ENCODE measurements around the gene RSPO3.
A peak's percentile ranks its signal among the peaks of the same experiment; 100 is the strongest.

RSPO3 gene

GRCh38 chr6:127164565-127164964, 46.1 kb downstream of the RSPO3 start:
- DNase-seq = no peak

DNA sequence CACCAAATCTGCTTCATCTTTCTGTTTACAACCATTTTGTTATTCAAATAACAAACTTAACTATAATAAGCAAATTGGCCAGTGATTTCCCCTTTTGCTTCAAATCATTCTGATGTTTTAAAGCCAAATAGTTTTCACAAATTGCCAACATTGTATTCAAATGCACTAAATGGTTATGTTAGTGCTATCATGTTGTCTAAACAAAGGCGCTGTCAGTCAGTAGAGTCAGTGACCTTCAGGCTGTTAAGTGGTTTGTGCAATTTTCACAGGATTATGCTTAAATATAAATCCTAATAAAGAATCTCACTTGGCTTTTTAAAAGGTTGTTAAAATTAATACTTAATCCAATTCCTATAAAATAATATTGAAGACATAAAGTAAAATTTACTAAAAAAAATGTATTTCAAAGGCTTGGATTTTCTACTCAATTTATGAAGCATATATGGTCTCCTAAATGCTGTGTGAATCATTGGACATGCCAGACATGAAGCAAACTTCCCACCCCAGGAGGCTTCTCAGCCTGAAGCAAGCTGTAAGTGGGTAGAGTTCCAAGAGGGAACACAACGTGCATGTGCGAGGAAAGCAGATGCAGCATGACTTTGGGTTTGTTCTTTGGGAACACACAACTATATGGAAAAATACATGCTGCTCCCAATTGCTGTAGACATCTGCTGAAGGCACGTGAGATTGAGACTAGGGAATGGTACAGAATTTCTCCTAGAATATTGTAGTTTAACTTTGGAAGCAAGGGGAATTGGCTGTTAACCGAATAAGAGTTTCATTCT, 54.9 kb downstream of the RSPO3 start:
- no peak for DNase-seq

DNA sequence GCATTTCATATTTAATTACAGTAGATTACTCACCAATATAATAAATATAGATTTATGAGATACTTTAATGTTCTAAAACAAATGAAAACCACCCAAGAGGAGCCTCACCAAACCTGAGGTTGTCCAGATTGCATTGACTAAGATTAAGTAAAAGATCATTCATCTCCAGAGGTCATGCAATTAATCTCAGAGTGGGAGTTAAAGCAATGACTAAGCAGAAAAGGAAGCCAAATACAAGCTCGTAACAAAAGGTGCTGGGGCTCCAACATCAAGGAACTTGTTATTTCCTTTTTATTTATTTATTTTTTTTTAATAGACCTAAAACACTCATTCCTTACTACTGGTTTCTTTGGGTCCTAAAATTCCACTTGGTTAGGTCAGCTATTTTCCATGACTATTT, 57.7 kb downstream of the RSPO3 start:
- no peak for DNase-seq

GRCh38 chr6:127177030-127177922, 58.8 kb downstream of the RSPO3 start:
- DNase-seq = no peak

- DNase-seq = no peak
These were observed 59.4 kb downstream of the RSPO3 start for GRCh38 chr6:127177923-127178231.

GRCh38 chr6:127178746-127179145, 60.3 kb downstream of the RSPO3 start:
- no peak for DNase-seq

DNA sequence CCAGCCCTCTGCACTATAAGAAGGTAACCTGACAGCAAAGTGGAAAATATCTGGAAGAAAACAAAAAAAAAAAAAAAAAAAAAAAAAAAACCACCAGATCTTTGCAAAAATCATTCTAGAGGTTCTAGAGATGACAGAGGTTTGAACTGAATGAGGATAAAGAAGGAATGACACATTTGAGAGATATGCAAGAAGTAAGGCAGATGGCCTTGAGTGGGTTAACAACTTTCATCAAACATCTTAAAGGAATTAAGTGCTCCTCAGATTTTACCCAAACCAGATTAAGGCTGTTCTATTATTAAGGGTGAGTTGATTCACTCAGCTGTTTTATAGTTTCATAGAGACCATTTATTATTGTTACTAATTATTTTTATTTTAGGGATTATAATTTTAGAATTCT, 62.0 kb downstream of the RSPO3 start:
- DNase-seq = no peak

DNA sequence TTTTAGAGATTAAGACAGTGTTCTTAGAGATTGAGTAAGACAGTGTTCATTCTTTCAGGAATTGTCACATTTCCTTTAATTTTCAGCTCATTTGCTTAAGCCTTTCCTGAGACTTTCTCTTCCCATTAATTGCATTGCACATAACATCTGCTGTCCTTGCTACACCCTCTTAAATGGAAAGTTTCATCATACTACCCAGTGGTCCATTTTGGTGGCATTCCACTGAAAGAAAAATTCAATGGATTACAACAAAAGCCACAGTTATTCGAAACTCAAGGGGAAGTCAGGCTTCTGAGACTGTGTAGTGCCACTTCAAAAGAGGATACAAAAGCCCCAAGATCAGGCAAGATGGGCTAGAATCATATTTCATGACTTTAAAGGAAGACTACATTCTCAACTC, 64.0 kb downstream of the RSPO3 start:
- no peak for DNase-seq

DNA sequence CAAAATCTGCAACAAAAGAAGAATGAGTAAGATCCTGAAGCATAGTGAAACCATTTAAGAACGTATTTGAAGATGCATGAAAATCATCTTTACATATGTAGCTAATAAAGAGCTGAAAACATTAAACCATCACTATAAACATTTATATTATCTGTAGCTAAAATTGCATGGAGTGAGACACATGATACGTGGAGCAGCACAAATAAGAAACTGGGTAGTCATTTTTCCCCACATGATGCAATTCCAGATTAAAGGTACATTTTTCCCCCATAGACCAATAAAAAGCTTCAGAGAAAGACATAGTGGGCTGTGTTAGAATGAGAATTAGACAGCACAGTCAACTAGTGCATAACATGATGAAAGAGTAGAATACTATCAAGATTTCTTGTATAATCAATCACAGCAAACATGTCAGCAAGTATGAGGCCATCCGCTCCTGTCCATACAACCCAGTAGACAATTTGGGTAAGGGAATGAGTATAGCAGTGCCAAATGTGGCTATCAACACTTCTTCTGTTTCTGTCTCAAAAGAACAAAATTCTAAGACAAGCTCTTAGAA, 67.0 kb downstream of the RSPO3 start:
- DNase-seq = no peak

DNA sequence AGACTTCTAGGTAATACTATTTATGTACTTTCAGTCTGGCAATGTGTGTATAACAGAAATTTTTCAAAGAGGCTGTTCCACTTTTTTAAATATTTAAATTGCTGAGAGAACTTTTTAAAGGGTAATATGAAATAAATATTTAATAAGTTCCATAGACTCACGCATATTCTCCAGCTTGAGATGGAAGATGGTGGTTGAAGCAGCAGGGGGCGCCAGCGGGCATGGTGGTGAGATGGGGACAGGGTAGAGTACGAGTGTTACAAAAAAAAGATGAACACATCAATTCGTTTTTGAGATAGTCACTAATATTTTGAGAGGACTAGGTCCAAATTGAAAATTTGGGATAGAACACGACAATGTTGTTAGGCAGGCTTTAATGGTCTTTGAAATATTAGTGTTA, 68.4 kb downstream of the RSPO3 start:
- DNase-seq = peak; percentile 26

GRCh38 chr6:127188744-127189143, 70.3 kb downstream of the RSPO3 start:
- no peak for DNase-seq

DNA sequence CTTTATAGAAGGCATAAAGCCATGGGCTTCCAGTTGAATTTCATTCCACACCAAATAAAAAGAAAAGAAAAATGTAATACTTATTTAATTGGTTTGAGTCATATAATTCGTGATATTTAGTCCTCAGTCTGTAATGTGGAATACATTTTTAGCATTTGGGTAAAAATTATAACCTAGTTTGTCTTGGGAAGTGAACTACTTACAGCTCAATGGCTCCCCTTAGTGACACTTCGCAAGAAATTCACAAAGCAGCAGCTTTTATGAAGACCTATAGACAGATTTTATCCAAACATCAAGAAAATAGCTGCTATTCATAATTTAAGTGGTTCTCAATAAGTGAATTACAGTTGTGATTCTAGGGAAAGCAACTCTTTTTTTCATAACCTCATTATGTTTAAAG, 72.1 kb downstream of the RSPO3 start:
- DNase-seq = no peak

DNA sequence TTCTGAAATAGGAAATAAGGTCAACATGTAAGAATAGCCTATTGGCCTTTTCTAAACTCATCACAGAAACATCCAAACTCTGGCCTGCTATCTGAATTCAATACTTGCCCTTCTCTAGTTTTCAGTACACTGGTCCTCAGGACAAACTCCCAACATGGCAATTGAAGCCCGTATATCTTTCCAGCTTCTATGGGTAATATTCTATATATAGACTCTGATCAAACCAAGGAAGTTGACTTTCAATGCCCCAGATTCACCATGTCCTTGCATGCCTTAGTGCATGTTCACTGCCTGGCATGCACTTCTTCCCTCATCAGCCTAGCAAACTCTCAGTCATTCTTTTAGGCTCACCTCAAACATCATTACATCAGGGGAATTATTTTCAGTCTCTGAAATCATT, 73.2 kb downstream of the RSPO3 start:
- no peak for DNase-seq

DNA sequence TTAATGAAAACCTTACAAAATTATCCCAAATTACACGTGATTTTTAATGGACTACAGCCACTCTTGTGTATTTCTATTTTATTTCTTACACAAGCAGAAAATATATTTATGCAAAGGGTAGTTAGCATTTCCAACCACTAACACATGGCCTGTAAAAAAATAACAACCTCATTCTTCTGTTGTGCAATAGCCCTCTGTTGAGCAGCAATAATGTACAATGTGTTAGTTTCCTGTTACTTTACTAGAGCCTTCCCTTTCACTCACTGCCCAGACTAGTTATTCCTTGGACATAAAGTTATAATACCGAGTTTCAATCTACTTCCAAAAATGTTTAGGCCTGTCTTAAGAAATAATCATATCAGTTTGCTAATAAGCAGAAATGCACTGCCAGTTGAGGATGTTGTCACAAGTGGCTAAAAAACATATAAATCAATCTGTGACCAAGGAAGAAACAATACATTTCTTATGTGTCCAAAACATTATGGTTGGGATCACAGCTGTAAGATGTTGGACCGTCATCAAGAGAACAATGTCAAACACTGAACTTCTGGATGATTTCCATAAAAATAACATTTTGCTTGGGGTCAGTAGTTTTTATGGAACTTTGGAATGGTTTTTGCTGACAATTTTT, 74.6 kb downstream of the RSPO3 start:
- DNase-seq = no peak

GRCh38 chr6:127195833-127196232, 77.4 kb downstream of the RSPO3 start:
- DNase-seq = no peak

DNA sequence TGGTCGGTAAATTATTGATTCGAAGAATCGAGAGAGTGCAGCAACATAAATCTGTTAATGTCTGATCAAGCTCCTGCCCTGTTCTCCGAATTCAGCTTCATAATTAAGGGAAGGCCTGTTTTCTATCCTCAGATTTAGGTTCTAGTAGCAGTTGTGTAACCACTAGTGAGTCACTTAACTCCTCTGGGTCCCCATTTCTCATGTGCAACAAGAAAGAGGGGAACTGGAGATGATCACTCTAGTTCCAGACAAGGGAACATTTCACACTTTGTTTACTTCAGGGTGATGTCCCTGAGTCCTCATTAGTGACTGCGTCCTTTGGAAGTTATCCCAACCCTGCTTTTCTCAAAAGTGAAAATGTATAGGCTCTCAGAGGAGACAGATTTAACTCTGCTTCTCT, 80.1 kb downstream of the RSPO3 start:
- DNase-seq = no peak

- no peak for DNase-seq
These were observed 81.0 kb downstream of the RSPO3 start for GRCh38 chr6:127199470-127199869.

DNA sequence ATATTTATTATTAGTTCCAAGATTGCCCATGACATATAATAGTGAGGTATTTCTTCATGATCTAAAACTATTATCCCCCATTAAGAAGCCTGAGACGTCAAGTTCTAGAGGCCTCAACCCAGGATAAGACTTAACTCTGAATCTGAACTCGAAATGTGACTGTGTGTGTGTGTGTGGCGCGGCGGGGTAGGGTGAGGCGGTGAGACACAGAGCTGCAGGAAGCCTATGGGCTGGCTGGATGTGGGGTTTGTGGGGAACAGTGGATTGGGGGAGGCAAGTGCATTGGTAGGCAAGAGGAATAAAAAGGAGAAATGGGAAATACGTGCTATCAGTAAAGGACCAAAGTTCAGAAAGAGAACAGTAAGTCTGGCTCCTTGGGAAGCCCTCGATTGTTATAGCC, 81.6 kb downstream of the RSPO3 start:
- DNase-seq = no peak

DNA sequence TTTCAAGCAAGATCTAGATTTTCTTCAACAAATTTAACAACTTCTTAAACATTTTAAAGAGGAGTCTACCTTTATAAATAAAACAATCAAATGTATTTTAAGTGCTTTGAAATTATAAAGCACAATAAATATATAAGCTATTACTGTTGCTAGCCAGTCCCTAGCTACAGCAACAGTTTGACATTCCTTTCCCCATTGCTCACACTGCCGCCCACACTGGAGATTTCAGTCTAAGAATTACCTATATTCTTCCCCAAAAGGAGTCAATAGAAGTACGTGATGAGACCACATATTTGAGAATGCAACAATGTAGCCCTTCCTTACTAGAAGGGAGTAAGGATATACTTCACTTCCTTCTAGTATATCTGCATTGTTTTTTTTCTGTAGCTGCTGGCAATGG, 82.8 kb downstream of the RSPO3 start:
- DNase-seq = no peak

DNA sequence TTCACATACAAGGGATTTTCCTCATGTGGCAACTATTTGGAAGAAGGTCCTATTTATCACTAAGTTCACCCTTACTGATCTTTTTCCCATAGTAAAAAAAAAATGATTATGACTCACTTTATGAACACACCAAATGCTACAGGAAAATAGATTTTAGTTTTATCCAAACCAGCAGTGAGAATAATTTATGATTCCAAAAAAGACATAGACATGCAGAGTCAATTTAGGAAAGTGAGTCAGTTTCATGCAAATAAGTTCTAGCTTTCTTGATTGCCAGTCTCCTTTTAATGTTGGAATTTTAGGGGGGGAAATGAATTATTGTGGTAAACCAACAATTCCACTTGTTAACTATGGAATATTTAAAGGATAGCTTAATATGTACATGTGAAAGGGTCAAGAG, 84.2 kb downstream of the RSPO3 start:
- DNase-seq = no peak

DNA sequence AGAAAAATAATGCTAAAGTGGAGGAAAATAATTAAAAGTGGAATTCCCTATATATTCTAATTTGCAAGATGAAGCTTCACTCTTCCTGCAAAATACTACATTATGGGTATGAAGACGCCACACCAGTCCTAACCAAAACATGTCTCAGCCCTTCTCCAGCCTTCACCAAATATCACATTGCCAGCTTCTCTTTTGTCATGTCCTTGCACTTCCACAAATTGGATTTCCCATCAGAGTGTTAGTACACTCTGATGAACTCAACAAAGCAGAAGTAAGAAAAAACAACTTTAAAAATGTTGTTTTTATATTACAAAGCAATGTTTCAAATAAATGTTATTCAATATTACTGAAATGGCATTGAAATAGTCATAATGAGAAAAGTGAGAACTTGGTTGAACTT, 85.8 kb downstream of the RSPO3 start:
- DNase-seq = no peak

GRCh38 chr6:127205036-127205435, 86.6 kb downstream of the RSPO3 start:
- no peak for DNase-seq

DNA sequence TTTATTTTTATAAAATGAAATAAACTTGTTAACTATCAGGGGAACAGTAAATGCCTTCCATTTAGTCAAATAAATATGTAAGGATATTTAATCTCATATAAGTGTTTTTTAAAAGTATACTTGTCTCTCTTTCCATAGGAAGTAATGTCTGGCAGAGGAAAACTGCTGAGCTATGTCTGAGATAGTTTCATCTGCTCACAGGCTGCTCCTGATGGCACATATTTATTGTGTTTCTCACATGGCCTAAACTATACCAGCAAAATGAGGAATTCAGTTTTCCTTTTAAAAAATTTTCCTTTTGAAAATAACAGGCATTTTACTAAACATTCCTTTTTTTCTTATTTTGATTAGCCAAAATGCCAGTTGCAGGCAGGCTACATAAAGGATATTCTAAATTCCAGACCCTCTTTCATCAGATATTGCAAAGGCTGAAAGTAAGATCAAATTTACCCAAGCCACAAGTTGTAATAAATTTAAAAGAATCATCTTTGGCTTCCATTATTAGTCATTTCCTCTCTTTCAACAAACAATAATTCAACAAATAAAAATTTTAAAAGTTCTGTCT, 88.1 kb downstream of the RSPO3 start:
- no peak for DNase-seq

Measured in NK-92 treated with Interleukin-12 subunit alpha and Interleukin-12 subunit beta, amount 100 ng/mL, for 24 hours (cell line).